Measurements from ENCODE around the gene PRUNE2.
"Not testable (repeated sequence)": the region's sequence is repeated elsewhere in the genome, so short reads cannot be mapped to it uniquely, and the experiment has no call there.

PRUNE2 gene

GRCh38 chr9:76603931-76604570 is 301.9 kb downstream of the PRUNE2 start:
- no peak for DNase-seq (ENCODE audit: low read depth)

- no peak for DNase-seq (ENCODE audit: low read depth)
Measured at GRCh38 chr9:76603448-76603895, 302.4 kb downstream of the PRUNE2 start.

- DNase-seq (ENCODE audit: low read depth), result no peak
Measured at GRCh38 chr9:76602199-76602598, 303.7 kb downstream of the PRUNE2 start.

- no peak for DNase-seq (ENCODE audit: low read depth)
Measured at GRCh38 chr9:76600007-76600615, 305.8 kb downstream of the PRUNE2 start.

- DNase-seq (ENCODE audit: low read depth), result no peak
Measured at GRCh38 chr9:76598981-76599380, 306.9 kb downstream of the PRUNE2 start.

- no peak for DNase-seq (ENCODE audit: low read depth)
Measured at GRCh38 chr9:76595645-76596044, 310.3 kb downstream of the PRUNE2 start.

GRCh38 chr9:76594764-76595424 is 311.0 kb downstream of the PRUNE2 start:
- no peak for DNase-seq (ENCODE audit: low read depth)

- DNase-seq (ENCODE audit: low read depth), result not testable (repeated sequence)
Measured at GRCh38 chr9:76593961-76594735, 311.8 kb downstream of the PRUNE2 start.

GRCh38 chr9:76592974-76593347 is 313.0 kb downstream of the PRUNE2 start:
- no peak for DNase-seq (ENCODE audit: low read depth)

GRCh38 chr9:76592091-76592973 is 313.6 kb downstream of the PRUNE2 start:
- DNase-seq (ENCODE audit: low read depth), result no peak

GRCh38 chr9:76591256-76591950 is 314.5 kb downstream of the PRUNE2 start:
- DNase-seq (ENCODE audit: low read depth), result no peak

GRCh38 chr9:76588316-76588715 is 317.6 kb downstream of the PRUNE2 start:
- DNase-seq (ENCODE audit: low read depth), result no peak

- DNase-seq (ENCODE audit: low read depth), result no peak
Measured at GRCh38 chr9:76586390-76587314, 319.3 kb downstream of the PRUNE2 start.

GRCh38 chr9:76585487-76586389 is 320.2 kb downstream of the PRUNE2 start:
- DNase-seq (ENCODE audit: low read depth), result no peak

GRCh38 chr9:76583256-76583655 is 322.7 kb downstream of the PRUNE2 start:
- no peak for DNase-seq (ENCODE audit: low read depth)

- no peak for DNase-seq (ENCODE audit: low read depth)
Measured at GRCh38 chr9:76581731-76582130, 324.2 kb downstream of the PRUNE2 start.

- no peak for DNase-seq (ENCODE audit: low read depth)
Measured at GRCh38 chr9:76580820-76581219, 325.1 kb downstream of the PRUNE2 start.

GRCh38 chr9:76580188-76580587 is 325.7 kb downstream of the PRUNE2 start:
- no peak for DNase-seq (ENCODE audit: low read depth)

- DNase-seq (ENCODE audit: low read depth), result no peak
Measured at GRCh38 chr9:76576344-76576743, 329.6 kb downstream of the PRUNE2 start.
